B cell (primary cell): ENCODE results near the gene CNKSR3. TPM values are rescaled to one million over a fixed set of nuclear protein-coding genes. Genes with fewer than 3 reads are reported as not detected.

Experiments
- ATAC-seq: fragments of 200-7000 bp; cut with Tn5 transposase; one replicate; pipeline ENCODE4 v1.10.0; 2021; ENCODE audit warnings: low read depth, mild to moderate bottlenecking, moderate number of reproducible peaks, moderate library complexity
- CTCF ChIA-PET: fragments of 350-600 bp; sonication (Branson Sonifier 250); formaldehyde crosslinking; loops from one replicate; lab custom pipeline; 2021; ENCODE audit warnings: antibody characterized with exemption, inconsistent platforms; lab: Charles Lee
- POLR2A ChIA-PET: fragments of 350-600 bp; sonication (Branson Sonifier 250); formaldehyde crosslinking; loops from one replicate; lab custom pipeline; 2021; ENCODE audit warnings: antibody characterized with exemption; lab: Charles Lee
- DNase-seq: peaks from one replicate; pipeline ENCODE4 v3.0.0; 2013
- H2AFZ ChIP-seq: 2 replicates; pipeline ENCODE4 v1.6.1; 2012; ENCODE audit warnings: mild to moderate bottlenecking, low read depth, low read length; ENCODE audit not compliant: insufficient read depth, poor library complexity, severe bottlenecking
- H3K27ac ChIP-seq, 2 donors: 1 replicate in 1 of 2; 2 replicates in 1 of 2; pipeline ENCODE4 v1.5.1; 2012 to 2013; ENCODE audit warnings: low read length in 2 of 2, mild to moderate bottlenecking in 2 of 2, moderate library complexity in 1 of 2
- H3K27me3 ChIP-seq, 4 experiments: fragments of 200-600 bp in 1 of 4; sonication (generic) in 1 of 4; replicated peaks in 1 of 4; 1 replicate in 2 of 4; 2 replicates in 2 of 4; pipeline versions ENCODE4 v1.6.1 to v1.7.0; 2013 to 2016; ENCODE audit warnings: low read length in 3 of 4, mild to moderate bottlenecking in 2 of 4, mixed read lengths in 1 of 4, moderate library complexity in 1 of 4; ENCODE audit not compliant: insufficient read depth in 4 of 4, control insufficient read depth in 3 of 4; ENCODE audit errors: control extremely low read depth in 1 of 4
- H3K36me3 ChIP-seq, 2 experiments: replicated peaks in 1 of 2; 1 replicate in 1 of 2; 2 replicates in 1 of 2; pipeline versions ENCODE4 v1.6.1 to v1.7.1; 2013; ENCODE audit warnings: low read length in 1 of 2; ENCODE audit not compliant: insufficient read depth in 2 of 2, control insufficient read depth in 1 of 2; ENCODE audit errors: control extremely low read depth in 1 of 2, extremely low read depth in 1 of 2
- H3K4me1 ChIP-seq, 2 donors: fragments of 200-600 bp in 1 of 2; sonication (generic) in 1 of 2; 1 replicate in 1 of 2; 2 replicates in 1 of 2; pipeline versions ENCODE4 v1.5.1 to v1.6.1; 2013 to 2017; ENCODE audit warnings: low read length in 2 of 2; ENCODE audit not compliant: control insufficient read depth in 2 of 2, insufficient read depth in 2 of 2
- H3K4me2 ChIP-seq: replicated peaks from 2 replicates; pipeline ENCODE3; 2012; ENCODE audit warnings: mild to moderate bottlenecking, low read depth, low read length; ENCODE audit not compliant: poor library complexity, severe bottlenecking
- H3K4me3 ChIP-seq, 5 experiments: fragments of 200-600 bp in 1 of 5; sonication (generic) in 1 of 5; 1 replicate in 3 of 5; 2 replicates in 2 of 5; pipeline versions ENCODE4 v1.5.1 to v1.7.0; 2011 to 2016; ENCODE audit warnings: low read length in 4 of 5, mild to moderate bottlenecking in 4 of 5, low read depth in 2 of 5, control low read depth in 1 of 5, moderate library complexity in 1 of 5; ENCODE audit not compliant: insufficient read depth in 1 of 5; ENCODE audit errors: control extremely low read depth in 1 of 5, extremely low read depth in 1 of 5
- H3K79me2 ChIP-seq: fragments of 200-600 bp; sonication (generic); one replicate; pipeline ENCODE4 v1.6.0; 2016; ENCODE audit warnings: low read length; ENCODE audit not compliant: control insufficient read depth, insufficient read depth
- H3K9ac ChIP-seq: fragments of 200-600 bp; sonication (generic); 2 replicates; pipeline ENCODE4 v1.6.1; 2017; ENCODE audit warnings: mild to moderate bottlenecking, low read length, moderate library complexity
- H3K9me3 ChIP-seq, 3 donors: one replicate each; pipeline versions ENCODE4 v1.6.1 to v1.7.1; 2013; ENCODE audit warnings: low read length in 2 of 3; ENCODE audit not compliant: control insufficient read depth in 2 of 3, insufficient read depth in 1 of 3; ENCODE audit errors: control extremely low read depth in 1 of 3
- H4K20me1 ChIP-seq: 2 replicates; pipeline ENCODE4 v1.6.0; 2012; ENCODE audit warnings: mild to moderate bottlenecking, low read length; ENCODE audit not compliant: insufficient read depth, control insufficient read depth, poor library complexity, severe bottlenecking
- H3K27ac Mint-ChIP-seq: one replicate; pipeline ENCODE4 v1.8.0; 2021; ENCODE audit warnings: mixed read lengths
- H3K27me3 Mint-ChIP-seq: one replicate; pipeline ENCODE4 v1.8.0; 2021; ENCODE audit warnings: mixed read lengths
- H3K4me1 Mint-ChIP-seq: one replicate; pipeline ENCODE4 v1.8.0; 2021; ENCODE audit warnings: mixed read lengths
- H3K4me3 Mint-ChIP-seq: one replicate; pipeline ENCODE4 v1.8.0; 2021; ENCODE audit warnings: mixed read lengths
- H3K9me3 Mint-ChIP-seq: one replicate; pipeline ENCODE4 v1.8.0; 2022; ENCODE audit warnings: mixed read lengths; ENCODE audit not compliant: insufficient read depth
- CTCF ChIP-seq: fragments of 200-600 bp; IDR thresholded peaks from one replicate; pipeline ENCODE4 v1.8.0; 2022; ENCODE audit warnings: antibody characterized with exemption, mild to moderate bottlenecking
- EZH2 ChIP-seq: IDR thresholded peaks from 2 replicates; pipeline ENCODE4 v1.6.1; 2012; ENCODE audit warnings: borderline replicate concordance, low read depth, mild to moderate bottlenecking, moderate library complexity, low read length; ENCODE audit not compliant: insufficient read depth, poor library complexity, severe bottlenecking
- WGBS: methylation state at CpG from one replicate; pipeline ENCODE4 v1.1.5; 2013; ENCODE audit warnings: missing lambda C conversion rate; ENCODE audit not compliant: insufficient coverage; 5-methylcytosine and 5-hydroxymethylcytosine counted together
- intact Hi-C: fragments of 100-400 bp; cut with micrococcal nuclease; formaldehyde crosslinking; loops from one replicate; pipeline ENCODE4 v1.10.0; 2022
- polyA plus RNA-seq: library from polyadenylated mRNA; depleted of rRNA; stranded (reverse); fragments of >200 nt; gene quantifications from 2 replicates; pipeline ENCODE4 v1.2.3, GENCODE V29; 2012
- total RNA-seq, 2 donors: library from RNA; stranded (reverse); fragments of 120-200 nt in 1 of 2; gene quantifications; 1 replicate in 1 of 2; 2 replicates in 1 of 2; pipeline versions ENCODE4 v1.2.3 to v1.2.4, GENCODE V29; 2013 to 2022

Gene CNKSR3
- total and polyA plus RNA-seq, 2 donors (not counting 1 experiment from before 2014, with no cell fraction given), result not detected

DNA sequence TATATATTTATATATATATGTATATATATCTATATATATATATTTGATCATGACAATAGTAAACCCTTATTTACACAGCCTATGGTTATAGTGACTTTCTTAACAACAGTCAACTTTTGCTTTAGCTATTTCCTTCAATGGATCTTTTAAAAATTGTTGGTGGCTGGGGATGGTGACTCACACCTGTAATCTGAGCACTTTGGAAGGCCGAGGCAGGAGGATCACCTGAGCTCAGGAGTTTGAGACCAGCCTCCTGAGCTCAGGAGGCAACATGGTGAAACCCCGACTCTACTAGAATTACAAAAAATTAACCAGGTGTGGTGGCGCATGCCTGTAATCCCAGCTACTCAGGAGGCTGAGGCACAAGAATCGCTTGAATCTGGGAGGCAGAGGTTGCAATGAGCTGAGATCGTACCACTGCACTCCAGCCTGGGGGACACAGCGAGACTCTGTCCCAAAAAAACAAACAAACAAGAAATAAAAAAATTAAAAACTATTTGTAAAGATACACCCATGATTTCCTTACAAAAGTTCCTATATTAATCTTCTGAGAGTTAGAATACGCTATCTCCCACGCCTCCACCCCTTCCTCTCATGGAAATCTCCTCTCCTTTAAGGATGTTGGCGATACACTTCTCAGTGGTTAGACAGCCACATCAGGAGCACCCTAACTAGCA lies 29.2 kb upstream of the CNKSR3 start:
- H3K27ac ChIP-seq, result no peak overlapping the region
- H3K4me2 ChIP-seq, result no peak overlapping the region
- no peaks in the 10 kb centered on the region for H3K9me3 Mint-ChIP-seq
- 89% methylated on average over 7 of the region's 9 CpGs for WGBS
- CTCF ChIA-PET, result interaction anchor here (0.6 kb wide), 1 partner anchor 235 kb away, joined by 3 read pairs; no protein-coding TSS in a partner anchor
- no peaks in the 10 kb centered on the region for H3K79me2 ChIP-seq
- H3K4me1 Mint-ChIP-seq, result no peaks in the 10 kb centered on the region
- no peak overlapping the region for H2AFZ ChIP-seq
- no peak overlapping the region for H3K4me3 ChIP-seq
- DNase-seq (no peak), ATAC-seq (no peak)
- H3K27me3 Mint-ChIP-seq, result peaks cover 3% of the 10 kb centered on the region
- POLR2A ChIA-PET, result no interaction called here
- H3K27me3 ChIP-seq, result peaks cover 0 to 3% (median 0%) of the 10 kb centered on the region in 4 experiments
- TF ChIP-seq CTCF, result no peak
- TF ChIP-seq EZH2, result no peak
- H3K27ac Mint-ChIP-seq, result no peak overlapping the region
- intact Hi-C loops, result no loop called here
- H3K4me1 ChIP-seq, result no peaks in the 10 kb centered on the region
- H3K9me3 ChIP-seq, result no peaks in the 10 kb centered on the region
- no peaks in the 10 kb centered on the region for H4K20me1 ChIP-seq
- no peak overlapping the region for H3K9ac ChIP-seq
- no peaks in the 10 kb centered on the region for H3K36me3 ChIP-seq
- H3K4me3 Mint-ChIP-seq, result no peak overlapping the region

DNA sequence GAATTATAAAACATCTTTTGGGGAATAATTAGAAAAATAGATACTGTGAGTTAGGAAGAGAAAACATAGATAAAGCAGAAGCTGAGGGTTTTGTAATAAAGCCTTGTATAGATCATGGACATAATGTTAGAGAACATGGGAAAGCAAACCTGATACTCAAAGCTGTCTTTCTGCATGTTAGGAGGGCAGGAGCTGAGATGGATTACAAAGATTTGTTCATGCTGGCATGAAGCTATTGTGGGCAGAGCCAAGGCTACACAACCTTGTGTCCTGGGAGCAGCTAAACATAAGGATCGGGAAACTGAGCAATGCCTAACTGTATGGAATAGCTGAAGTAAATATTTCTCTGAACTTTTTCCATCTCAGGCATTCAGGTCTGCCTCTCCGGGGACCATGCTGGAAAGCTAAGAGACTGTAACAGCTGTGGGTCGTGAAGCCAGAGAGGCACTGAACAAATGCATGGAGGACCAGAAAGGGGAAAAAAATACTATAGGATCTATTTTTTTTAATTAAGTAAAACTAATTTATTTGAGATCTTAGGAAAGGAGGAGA lies 28.2 kb upstream of the CNKSR3 start:
- Histone ChIP-seq H3K36me3 (no peaks in the 10 kb centered on the region), H3K79me2 (no peaks in the 10 kb centered on the region), H3K4me3 (no peak overlapping the region), H2AFZ (no peak overlapping the region), H4K20me1 (no peaks in the 10 kb centered on the region), H3K4me2 (no peak overlapping the region), H3K27me3 (peaks cover 0 to 3% (median 0%) of the 10 kb centered on the region in 4 experiments), H3K27ac (no peak overlapping the region), H3K4me1 (no peaks in the 10 kb centered on the region), H3K9ac (no peak overlapping the region), H3K9me3 (no peaks in the 10 kb centered on the region)
- Mint-ChIP-seq H3K27ac (no peak overlapping the region), H3K4me3 (no peak overlapping the region), H3K9me3 (no peaks in the 10 kb centered on the region), H3K27me3 (peaks cover 3% of the 10 kb centered on the region), H3K4me1 (no peaks in the 10 kb centered on the region)
- ChIA-PET CTCF (no interaction called here), POLR2A (no interaction called here)
- no CpG with 5 or more reads among the region's 3 CpGs for WGBS
- TF ChIP-seq CTCF, result no peak
- no peak for TF ChIP-seq EZH2
- ATAC-seq (no peak), DNase-seq (no peak)
- intact Hi-C loops, result no loop called here
